ENCODE measurements around the gene DOCK3. TPM values are rescaled to one million over a fixed set of nuclear protein-coding genes. Genes with fewer than 3 reads are reported as not detected.
A peak's percentile ranks its signal among the peaks of the same experiment; 100 is the strongest.
"Not testable (repeated sequence)": the region's sequence is repeated elsewhere in the genome, so short reads cannot be mapped to it uniquely, and the experiment has no call there.

The DOCK3 gene
- polyA plus RNA-seq, 1 donor: 0.14 TPM

DNA sequence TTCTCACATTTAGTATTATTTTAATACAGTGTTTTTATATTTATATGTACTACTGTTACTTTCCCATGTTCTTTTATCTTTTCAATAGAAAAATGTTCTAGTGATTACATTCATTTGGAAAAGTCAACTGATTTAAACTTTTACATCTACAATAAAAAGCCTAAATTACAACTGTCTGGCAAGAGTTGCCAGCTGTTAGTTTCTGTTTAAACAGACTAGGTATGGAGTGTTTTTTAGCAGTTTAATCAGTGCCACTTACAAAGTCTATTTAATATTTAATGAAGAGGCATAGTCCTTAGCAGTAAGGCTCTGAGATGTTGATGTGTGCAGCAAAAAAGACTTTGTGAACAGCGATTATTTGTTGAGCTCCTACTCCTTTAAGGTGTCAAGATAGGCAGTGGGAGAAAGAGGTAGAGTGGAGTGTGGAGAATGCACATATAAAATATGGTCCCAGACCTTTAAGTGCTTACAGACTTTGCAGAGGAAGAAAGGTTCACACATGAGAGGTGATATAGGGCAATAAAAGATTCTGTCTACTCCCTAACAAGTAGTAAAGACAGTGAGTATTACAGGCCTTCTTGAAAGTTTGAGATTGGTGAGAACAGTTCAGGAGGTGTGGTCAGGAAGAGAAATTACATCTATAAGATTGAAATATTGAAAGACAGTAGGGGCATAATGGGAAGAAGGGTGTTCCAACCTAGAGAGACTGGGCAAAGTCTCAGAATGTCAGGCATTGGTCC lies 320.5 kb downstream of the DOCK3 start:
- no peak for DNase-seq

DNA sequence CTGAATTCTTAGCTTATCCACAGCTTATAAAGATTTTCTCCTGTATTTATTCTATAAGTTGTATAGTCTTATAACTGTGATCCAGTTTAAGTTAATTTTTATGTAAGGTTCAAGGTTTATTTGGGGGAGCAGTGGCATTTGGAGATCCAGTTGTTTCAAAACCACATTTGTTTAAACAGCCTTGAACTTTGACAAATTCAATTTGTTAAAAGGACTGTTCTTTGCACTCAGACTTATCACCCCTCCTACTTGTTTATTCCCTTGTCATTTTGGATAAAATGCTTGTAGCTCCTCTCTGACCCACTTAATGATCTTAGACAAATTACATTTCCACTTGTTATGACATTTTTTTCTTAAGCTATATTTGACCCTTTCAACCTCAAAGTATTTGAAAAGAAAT lies 327.8 kb downstream of the DOCK3 start:
- DNase-seq: no peak

DNA sequence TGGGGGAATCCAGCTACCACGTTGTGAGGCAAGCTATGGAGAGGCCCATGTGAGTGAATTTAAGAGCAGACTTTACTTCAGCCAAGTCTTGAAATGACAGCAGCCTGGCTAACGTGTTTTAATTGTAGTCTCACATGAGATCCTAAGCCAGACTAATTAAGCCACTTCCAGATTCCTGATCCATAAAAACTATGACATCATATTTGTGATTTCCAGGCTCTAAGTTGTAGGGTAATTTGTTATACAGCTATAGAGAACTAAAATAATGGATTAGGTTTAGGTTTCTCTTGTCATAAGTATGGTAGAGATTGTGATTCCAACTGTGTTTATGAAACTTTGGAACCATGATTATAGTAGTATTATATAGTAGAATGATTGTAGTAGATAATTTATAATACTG lies 329.5 kb downstream of the DOCK3 start:
- DNase-seq: no peak

DNA sequence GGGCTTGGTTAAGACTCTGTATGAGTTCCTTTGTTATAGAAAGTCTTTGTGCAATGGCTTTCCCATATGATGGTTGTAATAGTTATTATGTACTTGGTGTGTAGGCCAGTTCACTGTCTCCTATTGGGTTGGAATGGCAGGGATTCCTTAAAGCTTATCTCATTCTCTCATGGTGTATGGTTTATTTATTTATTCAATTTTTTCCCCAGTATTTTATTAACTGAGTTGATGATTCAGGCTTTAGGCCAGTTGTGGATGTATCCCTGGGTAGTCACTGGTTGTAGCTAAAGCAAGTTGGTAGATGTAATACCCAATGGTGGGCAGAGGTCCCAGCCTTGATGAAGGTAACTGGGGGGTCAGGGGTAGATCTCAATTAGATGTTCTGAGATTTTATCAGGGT lies 349.4 kb downstream of the DOCK3 start:
- no peak for DNase-seq

DNA sequence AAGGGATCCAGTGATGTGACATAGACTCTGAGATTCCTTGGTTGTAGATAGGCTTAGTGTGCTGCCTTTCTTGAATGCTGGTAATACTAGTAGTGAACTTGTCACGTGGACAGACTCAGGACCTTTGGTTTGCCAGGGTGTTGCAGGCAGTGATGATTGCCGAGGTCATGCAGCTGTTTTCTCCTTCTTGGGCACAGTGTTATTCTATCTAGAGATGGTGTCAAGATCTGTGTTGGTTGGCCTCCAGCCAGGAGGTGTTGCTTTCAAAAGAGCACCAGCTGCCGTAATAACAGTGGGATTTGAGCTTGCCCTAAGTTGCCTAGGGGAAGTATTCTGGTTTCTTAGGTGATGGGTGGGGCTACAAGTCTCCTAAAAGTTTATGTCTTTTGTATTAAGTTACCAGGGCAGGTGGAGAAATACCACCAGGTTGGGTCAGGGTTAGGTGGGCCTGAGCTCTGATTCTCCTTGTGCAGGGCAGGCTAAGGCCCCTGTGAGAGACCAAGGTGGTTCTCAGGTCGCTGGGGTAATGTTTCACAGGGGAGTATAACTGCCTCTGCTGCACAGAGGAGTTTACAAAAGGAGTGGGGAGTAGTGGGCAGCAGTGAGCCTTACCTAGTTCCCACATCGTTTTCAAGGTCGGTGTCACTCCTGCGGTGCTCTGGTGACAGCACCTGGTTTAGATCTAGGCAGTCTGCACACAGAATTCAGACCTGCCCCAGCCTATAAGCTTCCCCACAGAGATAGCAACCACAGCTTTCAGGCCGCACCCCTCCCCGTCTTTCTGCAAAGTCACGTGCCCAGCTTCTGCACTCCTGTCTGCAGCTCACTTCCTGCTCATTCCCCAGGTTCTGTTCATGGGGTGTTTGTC lies 350.3 kb downstream of the DOCK3 start:
- no peak for DNase-seq

DNA sequence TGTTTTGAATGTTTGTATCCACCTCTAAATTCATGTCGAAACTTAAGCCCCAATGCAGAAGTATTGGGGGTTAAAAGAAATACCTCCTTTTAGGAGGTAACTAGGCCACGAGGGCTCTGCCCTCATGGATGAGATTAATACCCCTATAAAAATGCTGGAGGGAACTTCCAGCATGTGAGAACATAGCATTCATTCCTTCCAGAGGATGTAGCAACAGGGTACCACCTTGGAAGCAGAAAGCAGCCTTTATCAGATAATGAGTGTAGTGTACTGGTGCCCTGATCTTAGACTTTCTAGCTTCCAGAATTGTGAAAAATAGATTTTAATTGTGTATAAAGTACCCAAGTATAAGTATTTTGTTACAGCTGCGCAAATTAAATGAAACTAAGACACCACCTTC lies 356.9 kb downstream of the DOCK3 start:
- DNase-seq: no peak

DNA sequence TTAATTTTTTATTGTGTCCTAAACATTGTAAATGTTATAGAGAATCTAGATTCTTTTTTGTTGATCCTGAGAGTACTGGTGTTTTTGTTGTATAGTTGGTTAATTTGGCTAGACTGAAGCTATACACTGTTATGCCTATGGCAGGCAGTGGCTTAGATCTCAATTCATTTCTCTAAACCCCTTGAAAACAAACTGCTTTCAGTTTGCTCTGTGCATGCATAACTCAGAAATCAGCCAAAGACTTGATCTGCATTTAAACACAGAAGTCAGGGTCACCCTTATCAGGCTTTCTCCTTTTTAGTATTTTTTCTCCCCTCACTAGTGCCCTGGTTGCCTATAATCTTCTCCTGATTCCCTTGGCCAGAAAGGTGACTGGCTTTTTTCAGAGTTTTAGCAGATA lies 360.9 kb downstream of the DOCK3 start:
- no peak for DNase-seq

DNA sequence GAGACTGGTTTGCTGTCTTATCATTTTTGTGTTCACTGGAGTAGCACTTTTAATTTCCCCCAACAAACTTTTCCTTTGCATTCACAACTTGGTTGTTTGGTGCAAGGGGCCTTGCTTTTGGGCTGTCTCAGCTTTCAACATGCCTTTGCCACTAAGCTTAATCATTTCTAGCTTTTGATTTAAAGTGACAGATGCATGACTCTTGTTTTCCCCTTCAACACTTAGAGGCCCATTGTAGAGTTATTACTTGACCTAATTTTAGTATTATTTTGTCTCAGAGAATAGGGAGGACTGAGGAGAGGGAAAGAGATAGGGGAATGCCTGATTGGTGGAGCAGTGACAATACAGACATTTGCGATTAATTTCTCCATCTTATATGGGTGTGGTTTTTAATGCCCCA lies 370.3 kb downstream of the DOCK3 start:
- no peak for DNase-seq

DNA sequence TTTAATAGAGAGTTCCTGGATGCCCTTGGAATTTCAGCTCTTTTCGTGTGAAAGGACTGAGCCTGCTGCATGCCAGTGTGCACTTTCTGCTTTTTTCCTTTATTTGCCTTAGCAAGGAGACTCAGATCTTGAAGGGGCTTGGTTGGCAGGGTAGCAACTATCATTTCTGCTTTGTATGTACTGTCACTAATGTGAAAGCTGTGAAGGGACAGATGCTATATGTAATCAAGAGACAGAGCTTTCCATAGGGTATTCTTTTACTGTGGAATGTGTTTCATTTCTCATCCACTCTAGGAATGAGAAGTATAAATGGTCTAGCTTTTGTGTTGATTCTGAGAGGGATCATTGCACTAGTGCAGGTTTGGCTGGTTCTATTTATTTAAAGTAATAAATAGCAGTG lies 377.8 kb downstream of the DOCK3 start:
- no peak for DNase-seq

DNA sequence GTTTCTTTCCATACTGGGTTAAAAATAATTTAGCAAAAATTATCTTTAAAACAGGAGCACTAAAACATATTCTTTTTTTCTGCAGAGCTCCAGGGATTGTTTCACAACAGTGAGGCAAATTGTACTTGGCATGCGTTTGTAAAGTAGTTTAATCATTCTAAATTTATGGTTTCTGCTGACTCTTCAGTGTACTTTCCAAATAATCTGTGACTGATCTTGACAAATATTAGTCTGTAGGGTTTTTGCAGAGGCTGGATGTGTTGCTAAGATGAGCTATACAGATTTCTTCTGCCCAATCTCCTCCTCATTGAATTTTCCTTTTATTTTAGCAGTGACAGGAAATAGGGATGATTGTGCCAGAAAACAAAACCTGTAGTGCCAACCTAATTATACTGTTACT lies 382.4 kb downstream of the DOCK3 start:
- peak; percentile 11 for DNase-seq

DNA sequence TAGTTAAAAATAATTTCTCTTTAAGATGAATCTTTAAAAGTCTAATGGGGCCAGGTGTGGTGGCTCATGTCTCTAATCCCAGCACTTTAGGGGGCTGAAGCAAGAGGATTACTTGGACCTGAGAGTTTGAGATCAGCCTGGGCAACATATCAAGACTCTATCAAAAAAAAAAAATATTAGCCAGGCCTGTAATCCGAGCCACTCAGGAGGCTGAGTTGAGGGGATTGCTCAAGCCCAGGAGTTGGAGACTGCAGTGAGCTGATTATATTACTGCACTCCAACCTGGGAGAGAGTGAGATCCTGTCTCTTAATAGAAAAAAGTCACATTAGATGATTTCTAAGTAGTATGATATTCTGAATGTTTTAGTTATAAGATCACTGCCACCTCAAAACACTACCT lies 388.3 kb downstream of the DOCK3 start:
- DNase-seq: no peak

DNA sequence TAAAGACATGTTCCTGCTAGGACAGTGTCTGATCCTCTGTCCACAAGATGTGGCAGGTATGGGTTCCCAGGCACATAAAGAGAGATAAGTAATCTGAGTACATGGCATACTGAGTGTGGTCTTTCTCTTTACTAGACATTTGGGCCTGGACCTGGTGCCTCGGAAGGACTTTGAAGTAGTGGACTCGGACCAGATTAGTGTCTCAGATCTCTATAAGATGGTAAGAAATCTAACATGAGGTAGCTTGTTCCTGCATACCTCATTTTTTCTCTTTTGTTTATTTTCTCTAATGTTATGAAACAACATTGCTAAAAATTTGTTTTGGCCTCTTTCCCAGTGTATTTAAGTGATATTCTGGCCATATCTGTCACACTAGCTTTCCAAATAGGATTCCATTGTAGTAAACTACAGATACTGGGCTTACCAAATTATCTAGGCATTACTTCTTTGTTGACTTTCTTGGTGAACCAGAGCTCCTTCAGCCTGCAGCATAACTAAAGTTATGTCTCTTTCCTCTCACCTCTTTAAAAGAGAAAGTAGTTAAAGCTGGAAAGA lies 400.6 kb downstream of the DOCK3 start:
- DNase-seq: no peak

DNA sequence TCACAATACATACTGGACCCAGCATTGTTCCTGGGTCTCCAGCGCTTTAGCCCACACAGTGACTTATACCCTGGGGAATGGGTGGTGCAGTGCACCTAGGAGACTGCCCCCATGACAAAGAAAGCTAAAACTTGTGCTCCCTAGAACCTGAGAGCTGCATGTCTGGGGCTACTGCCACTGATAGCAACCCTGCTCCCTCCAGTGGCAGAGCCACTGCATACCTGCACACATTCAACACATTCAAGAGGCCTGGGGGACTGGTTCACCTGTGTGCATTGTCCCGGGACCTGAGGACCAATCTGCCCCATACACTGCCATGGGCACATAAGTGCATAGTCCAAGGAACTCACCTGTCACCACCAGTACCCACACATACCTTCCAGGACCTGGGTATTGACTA lies 407.6 kb downstream of the DOCK3 start:
- no peak for DNase-seq

DNA sequence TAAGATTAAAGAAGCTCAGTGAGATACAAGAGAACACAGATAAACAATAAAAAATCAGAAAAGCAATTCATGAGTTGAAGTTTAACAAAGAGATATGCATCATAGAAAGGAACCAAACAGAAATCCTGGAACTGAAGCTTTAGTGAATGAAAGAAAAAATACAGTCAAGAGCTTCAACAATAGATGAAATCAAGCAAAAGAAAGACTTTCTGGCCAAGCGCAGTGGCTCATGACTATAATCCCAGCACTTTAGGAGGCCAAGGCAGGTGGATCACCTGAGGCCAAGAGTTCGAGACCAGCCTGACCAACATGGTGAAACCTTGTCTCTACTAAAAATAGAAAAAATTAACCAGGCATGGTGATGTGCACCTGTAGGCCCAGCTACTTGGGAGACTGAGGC lies 408.8 kb downstream of the DOCK3 start:
- no peak for DNase-seq

DNA sequence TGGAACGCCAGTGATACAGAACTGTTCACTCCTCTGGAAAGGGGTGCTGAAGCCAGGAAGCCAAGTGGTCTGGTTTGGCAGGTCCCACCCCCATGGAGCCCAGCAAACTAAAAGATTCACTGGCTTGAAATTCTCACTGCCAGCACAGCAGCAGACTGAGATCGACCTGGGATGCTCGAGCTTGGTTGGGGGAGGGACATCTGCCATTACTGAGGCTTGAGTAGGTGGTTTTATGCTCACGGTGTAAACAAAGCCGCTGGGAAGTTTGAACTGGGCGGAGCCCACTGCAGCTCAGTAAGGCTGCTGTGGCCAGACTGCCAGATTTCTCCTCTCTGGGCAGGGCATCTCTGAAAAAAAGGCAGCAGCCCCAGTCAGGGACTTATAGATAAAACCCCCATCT lies 417.4 kb downstream of the DOCK3 start:
- not testable (repeated sequence) for DNase-seq

DNA sequence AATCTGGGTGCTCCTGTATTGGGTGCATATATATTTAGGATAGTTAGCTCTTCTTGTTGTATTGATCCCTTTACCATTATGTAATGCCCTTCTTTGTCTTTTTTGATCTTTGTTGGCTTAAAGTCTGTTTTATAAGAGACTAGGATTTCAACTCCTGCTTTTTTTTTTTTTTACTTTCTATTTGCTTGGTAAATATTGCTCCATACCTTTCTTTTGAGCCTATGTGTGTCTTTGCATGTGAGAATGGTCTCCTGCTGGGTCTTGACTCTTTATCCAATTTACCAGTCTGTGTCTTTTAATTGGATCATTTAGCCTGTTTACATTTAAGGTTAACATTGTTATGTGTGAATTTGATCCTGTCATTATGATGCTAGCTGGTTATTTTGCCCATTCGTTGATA lies 420.1 kb downstream of the DOCK3 start:
- not testable (repeated sequence) for DNase-seq

DNA sequence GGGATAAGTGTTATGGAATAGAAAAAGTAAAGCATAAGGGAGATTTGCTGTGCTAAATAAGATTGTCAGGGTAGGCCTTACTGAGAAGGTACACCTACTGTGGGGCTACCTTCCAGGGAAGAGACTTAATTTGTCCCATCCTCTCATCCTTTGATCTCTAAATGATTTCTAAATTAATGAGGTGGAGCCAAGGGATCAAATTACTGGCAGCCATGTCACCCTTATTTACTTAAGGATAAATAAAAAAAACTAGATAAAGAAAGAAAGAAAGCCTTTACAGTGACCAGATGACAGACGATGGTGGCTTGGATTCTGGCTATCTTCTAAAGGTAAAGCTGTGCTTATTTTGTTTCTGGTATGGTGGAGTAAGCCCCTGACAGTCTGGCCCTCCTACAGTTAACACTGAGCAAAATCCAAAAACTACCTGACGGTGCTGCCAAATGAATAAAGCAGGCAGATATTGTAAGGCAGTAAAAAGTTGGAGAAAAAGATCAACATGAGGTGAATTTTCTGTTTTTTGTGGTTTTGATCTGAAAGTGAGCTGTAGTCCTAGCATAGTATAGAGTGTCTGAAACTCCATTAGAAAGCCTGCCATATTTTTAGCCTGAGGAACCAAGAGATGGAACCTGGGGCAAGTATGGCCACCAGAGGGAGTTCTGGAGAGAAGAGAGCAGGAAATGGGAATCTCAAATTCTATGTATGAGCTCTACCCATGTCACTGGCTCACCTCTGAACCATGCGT lies 425.2 kb downstream of the DOCK3 start:
- DNase-seq: peak; percentile 30

DNA sequence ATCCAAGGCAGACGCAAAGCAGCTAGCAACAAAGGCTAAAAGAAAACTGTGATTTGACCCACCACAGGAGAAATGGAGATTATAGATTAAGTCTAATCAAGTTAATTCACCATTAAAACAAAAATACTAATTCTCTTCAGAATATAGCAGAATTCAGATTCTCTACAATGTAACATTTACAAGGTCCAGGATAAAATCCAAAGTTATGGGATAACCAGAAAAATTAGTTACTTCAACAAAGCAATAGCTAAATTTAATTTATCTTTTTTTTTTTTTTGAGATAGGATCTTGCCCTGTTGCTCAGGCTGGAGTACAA lies 425.8 kb downstream of the DOCK3 start:
- no peak for DNase-seq

DNA sequence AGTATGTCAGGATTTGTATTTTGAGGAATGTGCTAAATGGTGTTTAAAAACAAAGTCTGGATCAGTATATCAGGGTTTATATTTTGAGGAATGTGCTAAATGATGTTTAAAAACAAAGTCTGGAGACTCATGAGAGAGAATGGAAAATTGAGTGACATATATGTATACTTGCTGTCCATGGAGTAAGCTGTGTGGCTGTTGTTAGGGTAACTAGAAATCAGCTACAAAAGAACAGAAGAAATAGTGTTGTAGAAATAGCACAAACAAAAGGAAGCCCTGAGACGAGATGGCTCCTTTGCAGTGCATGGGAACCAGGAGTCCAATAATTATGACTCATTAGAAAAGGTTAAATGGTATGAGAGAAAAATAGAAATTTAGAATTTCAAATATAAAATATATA lies 427.7 kb downstream of the DOCK3 start:
- DNase-seq: no peak

DNA sequence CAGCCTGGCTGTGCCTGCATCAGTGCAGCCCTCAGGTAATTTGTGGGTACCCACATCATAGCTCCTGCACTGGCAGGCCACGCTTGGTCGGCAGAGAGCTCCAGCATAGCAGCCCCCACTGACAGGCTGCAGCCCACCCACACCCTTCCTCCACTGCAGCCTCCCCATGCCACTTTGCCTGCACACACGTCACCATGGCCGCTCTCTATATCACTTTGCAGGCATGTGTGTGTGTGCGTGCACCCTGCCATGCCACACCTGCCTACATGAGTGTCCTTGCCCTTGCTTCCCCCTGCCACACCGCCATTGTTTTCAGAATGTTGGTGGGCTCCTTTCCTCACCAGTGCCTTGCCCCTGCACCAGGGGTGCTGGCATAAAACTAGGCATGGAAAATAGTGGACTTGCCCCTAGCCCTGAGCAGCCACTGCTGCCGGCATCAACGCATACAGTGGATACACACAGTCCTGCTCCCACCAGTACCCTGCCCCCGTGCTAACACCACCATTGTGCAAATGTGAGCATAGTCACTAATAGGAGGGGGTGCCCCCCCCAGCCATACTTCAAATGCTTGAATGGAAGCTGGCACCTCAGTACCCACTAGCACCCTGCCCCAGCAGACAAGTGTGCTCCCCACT lies 431.6 kb downstream of the DOCK3 start:
- DNase-seq: no peak

DNA sequence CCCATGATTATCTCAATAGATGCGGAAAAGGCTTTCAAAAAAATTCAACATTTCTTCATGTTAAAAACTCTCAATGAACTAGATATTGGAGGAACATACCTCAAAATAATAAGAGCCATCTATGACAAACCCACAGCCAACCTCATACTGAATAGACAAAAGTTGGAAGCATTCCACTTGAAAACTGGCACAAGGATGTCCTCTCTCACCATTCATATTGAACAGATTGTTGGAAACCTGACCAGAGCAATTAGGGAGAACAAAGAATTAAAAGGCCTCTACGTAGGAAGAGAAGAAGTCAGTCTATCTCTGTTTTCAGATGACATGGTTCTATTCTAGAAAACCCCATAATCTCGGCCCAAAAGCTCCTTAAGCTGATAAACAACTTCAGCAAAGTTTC lies 435.9 kb downstream of the DOCK3 start:
- DNase-seq: no peak

DNA sequence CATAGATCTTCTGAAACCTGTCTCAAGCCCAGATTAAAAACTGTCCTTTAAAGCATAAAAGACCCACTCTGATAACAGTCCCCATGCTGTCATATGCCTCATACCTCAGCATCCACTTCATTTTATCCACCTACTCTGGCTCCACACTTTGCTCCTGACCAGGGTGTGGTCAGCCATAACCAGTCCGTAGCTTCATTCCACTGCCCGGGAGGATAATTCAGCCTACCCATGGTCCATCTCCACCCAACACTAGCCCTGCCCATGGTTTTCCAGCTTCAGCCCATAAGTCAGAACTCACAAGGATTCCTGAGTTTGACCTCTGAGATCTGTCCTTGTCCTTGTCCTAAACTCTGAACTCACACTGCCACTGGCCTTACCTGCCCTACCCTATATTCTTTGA lies 448.2 kb downstream of the DOCK3 start:
- DNase-seq: no peak

DNA sequence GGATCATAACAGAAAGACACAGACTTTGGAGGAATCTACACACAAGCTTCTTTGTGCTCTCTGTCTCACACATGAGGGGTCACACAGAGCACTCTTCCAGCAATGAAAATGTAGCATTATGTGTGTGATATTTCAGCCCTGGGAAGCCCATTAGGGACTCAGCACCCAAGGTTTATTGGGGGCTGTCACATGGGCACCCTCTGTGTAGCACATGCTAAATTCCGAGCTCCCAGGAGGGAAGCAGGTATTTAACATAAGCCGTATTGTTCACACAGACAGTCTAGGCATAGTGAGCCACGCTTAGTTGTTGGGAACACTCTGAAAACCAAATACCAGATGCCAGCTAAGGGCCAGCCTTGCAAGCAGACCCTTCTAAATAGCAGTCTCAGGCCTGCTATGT lies 448.8 kb downstream of the DOCK3 start:
- no peak for DNase-seq
